GM23248 (cell line): ENCODE results near the gene SHH.

Experiments
- EZH2 ChIP-seq: fragments of 200-600 bp; sonication (generic); IDR thresholded peaks from 2 replicates; pipeline ENCODE4 v1.6.1; 2018; ENCODE audit warnings: antibody characterized with exemption, mild to moderate bottlenecking; ENCODE audit not compliant: insufficient read depth, poor library complexity, severe bottlenecking
- EZH2phosphoT487 ChIP-seq: fragments of 200-600 bp; sonication (generic); IDR thresholded peaks from 2 replicates; pipeline ENCODE4 v1.6.1; 2018; ENCODE audit warnings: antibody characterized with exemption, moderate library complexity, mild to moderate bottlenecking, low read depth; ENCODE audit not compliant: insufficient read depth

GRCh38 chr7:155798673-155799439 lies 13.4 kb downstream of the SHH start:
- TF ChIP-seq EZH2 (no peak), EZH2phosphoT487 (no peak)
